Kidney (tissue), 14 donors: ENCODE measurements around the gene ELOVL7. TPM values are rescaled to one million over a fixed set of nuclear protein-coding genes. Genes with fewer than 3 reads are reported as not detected.

Experiments
- DNase-seq, 5 donors: peaks; one replicate each; pipeline ENCODE4 v3.0.0-alpha.2; 2013 to 2020
- FAIRE-seq: peaks from 2 replicates; lab custom pipeline; 2012; peaks lifted over from hg19 to GRCh38; lab: Jason Lieb, UNC
- H3K27ac ChIP-seq, 2 donors: one replicate each; pipeline ENCODE4 v1.7.0; 2013; ENCODE audit warnings: low read depth in 2 of 2, low read length in 2 of 2, inconsistent platforms in 1 of 2
- H3K27me3 ChIP-seq: one replicate; pipeline ENCODE4 v1.7.1; 2013; ENCODE audit warnings: low read length, inconsistent platforms; ENCODE audit not compliant: control insufficient read depth, insufficient read depth
- H3K36me3 ChIP-seq, 3 donors: one replicate each; pipeline versions ENCODE4 v1.7.0 to v1.7.1; 2013; ENCODE audit warnings: low read length in 3 of 3, control low read depth in 1 of 3, inconsistent platforms in 1 of 3; ENCODE audit not compliant: insufficient read depth in 3 of 3, control insufficient read depth in 2 of 3
- H3K4me1 ChIP-seq, 3 donors: one replicate each; pipeline versions ENCODE4 v1.7.0 to v1.7.1; 2013; ENCODE audit warnings: low read length in 3 of 3, inconsistent platforms in 1 of 3, low read depth in 1 of 3; ENCODE audit not compliant: control insufficient read depth in 2 of 3, insufficient read depth in 2 of 3
- H3K4me3 ChIP-seq, 3 donors: one replicate each; pipeline versions ENCODE4 v1.7.0 to v1.8.1; 2013; ENCODE audit warnings: low read length in 3 of 3, control low read depth in 1 of 3, inconsistent platforms in 1 of 3
- H3K9ac ChIP-seq, 3 donors: one replicate each; pipeline versions ENCODE4 v1.7.0 to v1.7.1; 2013; ENCODE audit warnings: low read length in 3 of 3, control low read depth in 1 of 3, inconsistent platforms in 1 of 3
- H3K9me3 ChIP-seq, 3 donors: one replicate each; pipeline versions ENCODE4 v1.7.0 to v1.7.1; 2013; ENCODE audit warnings: low read length in 3 of 3, control low read depth in 1 of 3, inconsistent platforms in 1 of 3; ENCODE audit not compliant: control insufficient read depth in 2 of 3, insufficient read depth in 1 of 3
- intact Hi-C: fragments of 100-400 bp; cut with DNase I; formaldehyde crosslinking; loops from one replicate; pipeline ENCODE4 v1.11.1; 2022
- polyA plus RNA-seq: library from polyadenylated mRNA; stranded (reverse); fragments of 350-450 nt; fragmentation: Illumina TruSeq; extraction: RNeasy Lipid Tissue Mini Kit (QIAGEN cat#74804); gene quantifications from one replicate; pipeline ENCODE4 v1.2.3, GENCODE V29; 2014; ENCODE audit warnings: low read depth, low replicate concordance; ENCODE audit not compliant: insufficient read depth
- total RNA-seq: library from RNA; stranded (reverse); fragmentation: NEBNext Ultra II Directional; extraction: Animal tissue kit (Norgen Biotek cat#: 25700); gene quantifications from one replicate; pipeline ENCODE4 v1.2.1, GENCODE V29; 2021
- TF ChIP-seq, protein P1 (sequence below): IDR thresholded peaks from 3 replicates; pipeline ENCODE4 v1.5.1; 2012; ENCODE audit warnings: mild to moderate bottlenecking, moderate library complexity, borderline replicate concordance; ENCODE audit not compliant: insufficient read depth; ENCODE audit errors: extremely low read depth
- donor health status: control.
- donor health status: control.
- donor health status: control.
- donor health status: control.
- donor health status: control.
- donor health status: DM: yes; HTN: yes; CAD: no.
- donor health status: Normal renal cell carcinoma (clear cell type).

The ELOVL7 gene
- total and polyA plus RNA-seq, 2 donors from 2014 or later = 14.6 to 22.5 TPM

DNA sequence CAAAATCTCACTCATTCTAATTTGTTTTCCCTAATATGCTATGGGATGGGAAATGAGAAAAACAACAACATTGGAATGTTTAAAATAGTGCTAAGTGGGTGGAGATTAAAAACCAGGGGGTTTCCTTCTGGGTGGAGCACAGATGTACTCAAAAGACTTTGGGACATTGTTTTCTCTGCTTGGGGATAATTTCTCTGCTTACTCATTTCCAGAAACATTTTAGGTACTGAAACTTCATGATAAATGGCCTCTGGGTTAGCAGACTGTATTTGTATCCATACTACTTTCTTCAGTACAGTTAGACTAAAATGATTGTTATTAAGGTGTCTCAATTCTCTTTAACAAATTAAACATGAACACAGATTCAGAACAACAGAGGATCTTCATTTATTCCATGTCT lies 17.4 kb downstream of the ELOVL7 start:
- Histone ChIP-seq H3K27me3 (no peaks in the 10 kb centered on the region), H3K36me3 (no peaks in the 10 kb centered on the region), H3K4me3 (no peak overlapping the region), H3K4me1 (peaks cover 0 to 5% (median 0%) of the 10 kb centered on the region in 3 donors), H3K27ac (no peak overlapping the region), H3K9ac (no peak overlapping the region), H3K9me3 (no peaks in the 10 kb centered on the region)
- TF ChIP-seq, protein P1, sequence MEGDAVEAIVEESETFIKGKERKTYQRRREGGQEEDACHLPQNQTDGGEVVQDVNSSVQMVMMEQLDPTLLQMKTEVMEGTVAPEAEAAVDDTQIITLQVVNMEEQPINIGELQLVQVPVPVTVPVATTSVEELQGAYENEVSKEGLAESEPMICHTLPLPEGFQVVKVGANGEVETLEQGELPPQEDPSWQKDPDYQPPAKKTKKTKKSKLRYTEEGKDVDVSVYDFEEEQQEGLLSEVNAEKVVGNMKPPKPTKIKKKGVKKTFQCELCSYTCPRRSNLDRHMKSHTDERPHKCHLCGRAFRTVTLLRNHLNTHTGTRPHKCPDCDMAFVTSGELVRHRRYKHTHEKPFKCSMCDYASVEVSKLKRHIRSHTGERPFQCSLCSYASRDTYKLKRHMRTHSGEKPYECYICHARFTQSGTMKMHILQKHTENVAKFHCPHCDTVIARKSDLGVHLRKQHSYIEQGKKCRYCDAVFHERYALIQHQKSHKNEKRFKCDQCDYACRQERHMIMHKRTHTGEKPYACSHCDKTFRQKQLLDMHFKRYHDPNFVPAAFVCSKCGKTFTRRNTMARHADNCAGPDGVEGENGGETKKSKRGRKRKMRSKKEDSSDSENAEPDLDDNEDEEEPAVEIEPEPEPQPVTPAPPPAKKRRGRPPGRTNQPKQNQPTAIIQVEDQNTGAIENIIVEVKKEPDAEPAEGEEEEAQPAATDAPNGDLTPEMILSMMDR = no peak
- intact Hi-C loops = no loop called here
- FAIRE-seq (no peak), DNase-seq (no peak)

DNA sequence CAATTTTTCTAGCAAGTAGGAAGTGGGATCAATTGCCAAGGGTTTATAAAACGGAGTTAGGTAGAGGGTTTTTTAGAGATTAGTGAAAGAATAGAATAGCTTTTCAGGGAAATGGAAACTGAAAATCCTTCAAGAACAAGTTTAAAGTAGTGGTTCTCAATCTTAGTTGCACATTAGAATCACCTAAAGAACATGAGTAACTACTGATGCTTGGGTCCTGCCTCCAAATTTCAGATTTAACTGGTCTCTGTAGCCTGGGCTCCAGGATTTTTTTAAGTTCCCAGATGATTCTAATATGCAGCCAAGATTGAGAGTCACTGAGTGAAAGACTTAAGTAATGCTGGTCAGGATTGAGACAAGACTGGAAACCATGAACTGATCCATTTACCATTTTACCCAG lies 20.5 kb downstream of the ELOVL7 start:
- H3K27ac ChIP-seq = no peak overlapping the region
- DNase-seq (no peak), FAIRE-seq (no peak)
- no peaks in the 10 kb centered on the region for H3K36me3 ChIP-seq
- no peak overlapping the region for H3K9ac ChIP-seq
- H3K9me3 ChIP-seq = no peaks in the 10 kb centered on the region
- H3K4me3 ChIP-seq = no peak overlapping the region
- intact Hi-C loops = no loop called here
- H3K27me3 ChIP-seq = no peaks in the 10 kb centered on the region
- TF ChIP-seq, protein P1 = no peak
- H3K4me1 ChIP-seq = peaks cover 0 to 10% (median 0%) of the 10 kb centered on the region in 3 donors

DNA sequence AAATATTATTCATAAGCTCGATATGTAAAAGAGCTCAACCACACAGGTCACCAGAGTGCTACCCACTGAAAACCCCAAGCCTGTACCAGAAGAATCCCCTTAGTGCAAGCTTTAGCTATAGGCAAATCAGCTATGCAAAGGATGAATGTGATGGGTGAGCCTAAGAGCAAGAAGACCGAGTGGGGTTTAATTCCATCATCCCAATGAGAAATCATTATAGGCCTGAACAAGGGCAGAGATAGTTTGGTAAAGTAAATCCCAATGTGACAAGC lies 21.8 kb downstream of the ELOVL7 start:
- H3K27me3 ChIP-seq = no peaks in the 10 kb centered on the region
- no peak for FAIRE-seq
- no peak overlapping the region for H3K4me3 ChIP-seq
- peaks cover 0 to 5% (median 0%) of the 10 kb centered on the region in 3 donors for H3K4me1 ChIP-seq
- intact Hi-C loops = no loop called here
- H3K9ac ChIP-seq = no peak overlapping the region
- TF ChIP-seq, protein P1 = no peak
- peak overlapping the region in 1 of 2 donors; percentile 5 for H3K27ac ChIP-seq
- DNase-seq = no peak
- no peaks in the 10 kb centered on the region for H3K36me3 ChIP-seq
- H3K9me3 ChIP-seq = no peaks in the 10 kb centered on the region
